SKM-1 treated with dmso at 0.1 percent for 144 hours (cell line): ENCODE measurements around the gene ZC3H4.

Source experiments
- DNase-seq: peaks from one replicate; lab custom pipeline; 2025; ENCODE audit not compliant: unreplicated experiment; lab: John Stamatoyannopoulos, UW

Gene ZC3H4

GRCh38 chr19:47134545-47134944 lies 21.0 kb upstream of the ZC3H4 start:
- no peak for DNase-seq

GRCh38 chr19:47133021-47133471 lies 19.5 kb upstream of the ZC3H4 start:
- no peak for DNase-seq

GRCh38 chr19:47132194-47132852 lies 18.7 kb upstream of the ZC3H4 start:
- DNase-seq: no peak

- DNase-seq: peak; percentile 78
Observed at GRCh38 chr19:47130589-47131227, 17.1 kb upstream of the ZC3H4 start, which contains the start of gene SAE1. SAE1 (plus strand) TSS chr19:47130835; CDS start chr19:47130931, 96 bp downstream.

GRCh38 chr19:47130120-47130588 lies 16.6 kb upstream of the ZC3H4 start:
- no peak for DNase-seq

DNA sequence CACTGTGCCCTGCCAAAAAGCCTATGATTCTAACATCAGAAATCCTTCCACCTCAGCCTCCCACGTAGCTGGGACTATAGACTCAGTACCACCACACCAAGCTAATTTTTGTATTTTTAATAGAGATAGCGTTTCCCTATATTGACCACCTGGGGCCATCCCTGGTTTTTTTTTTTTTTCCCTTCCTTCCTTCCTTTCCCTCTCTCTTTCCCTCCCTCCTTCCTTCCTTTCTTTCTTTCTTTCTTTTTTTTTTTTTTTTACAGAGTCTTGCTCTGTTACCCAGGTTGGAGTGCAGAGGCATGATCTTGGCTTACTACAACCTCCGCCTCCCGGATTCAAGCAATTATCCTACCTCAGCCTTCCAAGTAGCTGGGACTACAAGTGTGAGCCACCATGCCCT lies 16.0 kb upstream of the ZC3H4 start:
- DNase-seq: no peak

DNA sequence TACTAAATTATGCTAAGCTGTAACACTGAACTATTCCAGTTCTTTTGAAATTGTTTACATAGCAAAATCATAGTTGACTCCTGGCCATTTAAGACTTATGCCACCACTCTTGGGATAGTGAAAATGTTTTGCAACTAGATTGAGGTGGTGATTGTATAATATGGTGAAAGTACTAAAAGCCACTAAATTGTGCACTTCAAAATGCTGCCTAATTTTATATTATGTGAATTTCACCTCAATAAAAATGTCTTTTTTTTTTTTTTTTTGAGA lies 12.0 kb upstream of the ZC3H4 start:
- no peak for DNase-seq

- no peak for DNase-seq
Observed at GRCh38 chr19:47124937-47125668, 11.5 kb upstream of the ZC3H4 start.

- no peak for DNase-seq
Observed at GRCh38 chr19:47123406-47123805, 9.8 kb upstream of the ZC3H4 start.

- DNase-seq: no peak
Observed at GRCh38 chr19:47122359-47123335, 9.1 kb upstream of the ZC3H4 start.

DNA sequence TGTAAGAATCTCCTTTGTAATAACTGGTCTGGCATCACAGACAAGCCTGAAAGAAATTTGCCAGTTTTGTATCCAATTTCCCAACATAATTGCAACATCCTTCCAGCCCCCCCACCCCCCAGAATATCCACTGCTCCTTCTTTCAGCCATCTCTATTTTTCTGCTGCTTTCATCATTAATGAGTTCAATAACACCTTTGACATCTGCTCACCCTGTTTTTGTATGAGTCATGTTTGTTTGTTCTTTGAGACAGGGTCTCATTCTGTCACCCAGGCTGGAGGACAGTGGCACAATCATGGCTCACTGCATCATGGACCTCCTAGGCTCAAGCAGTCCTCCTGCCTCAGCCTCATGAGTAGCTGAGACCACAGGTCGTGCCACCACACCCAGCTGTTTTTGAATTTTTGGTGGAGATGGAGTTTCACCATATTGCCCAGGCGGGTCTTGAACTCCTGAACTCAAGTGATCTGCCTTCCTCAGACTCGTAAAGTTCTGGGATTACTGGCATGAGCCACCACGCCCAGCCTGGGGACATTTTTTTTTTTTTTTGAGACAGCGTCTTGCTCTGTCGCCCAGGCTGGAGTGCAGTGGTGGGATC lies 7.0 kb upstream of the ZC3H4 start:
- DNase-seq: no peak

DNA sequence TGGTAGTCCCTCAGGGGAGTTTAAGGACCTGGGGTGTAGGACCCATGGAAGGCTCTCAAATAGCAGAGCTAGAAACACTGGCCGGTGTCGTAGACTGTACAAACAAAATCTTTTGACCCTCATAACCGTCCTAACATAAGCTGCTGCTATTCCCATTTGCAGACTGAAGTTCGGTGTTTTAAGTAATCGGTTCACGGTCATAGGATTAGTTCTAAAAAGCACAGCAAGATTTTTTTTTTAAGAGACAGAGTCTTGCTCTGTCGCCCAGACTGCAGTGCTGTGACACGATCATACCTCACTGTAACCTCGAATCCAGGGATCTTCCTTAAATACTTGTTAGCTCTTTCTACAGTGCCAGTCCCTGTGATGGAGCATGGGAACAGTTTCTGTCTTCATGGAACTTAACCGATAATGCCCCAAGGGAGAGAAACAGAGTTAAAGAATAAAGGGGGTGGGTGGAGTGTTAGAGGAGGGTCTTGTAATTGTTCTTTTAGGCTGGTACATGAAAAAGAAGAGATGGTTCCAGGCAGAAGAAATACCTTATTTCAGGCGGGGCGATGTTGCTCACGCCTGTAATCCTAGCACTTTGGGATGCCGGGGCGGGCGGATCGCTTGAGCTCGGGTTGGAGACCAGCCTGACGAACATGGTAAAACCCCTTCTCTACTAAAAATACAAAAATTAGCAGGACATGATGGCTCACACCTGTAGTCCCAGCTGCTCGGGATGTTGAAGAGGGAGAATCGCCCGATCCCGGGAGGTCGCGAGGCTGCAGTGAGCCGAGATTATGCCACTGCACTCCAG lies 475 bp upstream of the ZC3H4 start:
- no peak for DNase-seq

GRCh38 chr19:47112166-47112996 lies 1.2 kb downstream of the ZC3H4 start:
- DNase-seq: peak; percentile 57

GRCh38 chr19:47111682-47112165 lies 1.9 kb downstream of the ZC3H4 start:
- DNase-seq: no peak

- DNase-seq: no peak
Observed at GRCh38 chr19:47111006-47111621, 2.5 kb downstream of the ZC3H4 start.

DNA sequence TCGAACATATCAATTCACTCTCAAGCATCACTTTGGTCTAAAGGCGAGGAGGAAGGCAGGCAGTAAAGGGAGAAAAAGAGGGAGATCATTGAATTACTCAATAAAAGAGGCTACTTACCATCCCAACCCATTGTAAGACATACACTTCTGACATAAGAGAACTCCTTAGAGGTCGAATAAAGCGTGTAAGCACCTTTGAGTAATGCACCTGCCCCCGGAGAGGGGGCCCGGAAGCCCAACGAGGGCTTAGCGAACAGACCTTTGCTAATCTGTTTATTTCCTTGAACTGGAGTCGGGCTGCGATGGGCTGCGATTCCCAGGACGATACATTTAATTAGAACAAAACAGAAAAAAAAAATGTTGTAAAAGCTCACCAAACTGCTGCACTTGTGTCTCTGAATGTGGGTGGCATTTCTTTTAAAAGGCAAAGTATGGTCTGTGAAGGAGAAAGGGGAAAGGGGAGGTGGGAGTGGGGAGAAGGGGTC lies 3.0 kb downstream of the ZC3H4 start:
- no peak for DNase-seq

DNA sequence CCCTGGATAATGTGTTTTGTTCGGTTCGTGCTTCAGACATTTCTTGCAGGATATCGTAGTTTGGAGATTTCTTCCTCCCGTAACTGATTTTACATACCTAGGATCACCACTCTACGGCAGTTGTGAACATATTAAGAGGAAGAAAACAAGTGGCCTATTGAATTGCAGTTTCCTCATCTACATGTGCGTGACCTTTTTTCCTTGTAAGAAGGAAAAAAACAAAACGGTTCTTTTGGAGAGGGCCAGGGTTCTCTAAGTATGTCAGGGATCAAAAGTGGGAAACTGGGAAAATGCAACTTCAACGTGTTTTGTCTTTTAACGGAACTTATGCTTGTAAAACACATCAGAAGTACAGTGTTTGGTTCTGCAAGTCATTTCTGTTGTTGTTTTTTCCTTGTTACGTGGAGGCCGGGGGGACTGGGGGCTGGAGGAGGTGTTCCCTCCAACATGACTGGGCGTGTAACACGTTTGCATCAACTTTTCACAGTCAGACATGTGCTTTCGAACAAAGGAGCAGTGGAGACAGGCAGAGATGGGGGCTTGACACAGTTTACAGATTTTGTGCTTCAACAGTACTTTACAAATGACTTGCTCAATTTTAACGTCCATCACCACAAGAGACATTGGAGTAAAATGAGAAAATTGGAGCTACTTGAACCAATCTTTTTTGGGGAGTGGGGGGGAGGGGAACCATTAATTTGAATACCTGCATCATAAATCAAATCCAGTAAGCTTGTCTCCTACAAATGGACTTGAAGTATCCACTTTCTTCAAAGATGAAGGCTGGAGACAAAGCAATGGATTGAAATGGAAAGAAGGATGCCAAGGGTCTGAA lies 3.8 kb downstream of the ZC3H4 start:
- no peak for DNase-seq
